Skeletal muscle tissue (tissue), 4 donors: ENCODE results near the gene LPAR3. TPM values are rescaled to one million over a fixed set of nuclear protein-coding genes. Genes with fewer than 3 reads are reported as not detected.

Experiments used
- H3K27ac ChIP-seq: one replicate; pipeline ENCODE4 v1.7.0; 2013; ENCODE audit warnings: mild to moderate bottlenecking, low read depth, low read length, inconsistent platforms
- H3K27me3 ChIP-seq, 3 donors: one replicate each; pipeline ENCODE4 v1.7.0; 2013; ENCODE audit warnings: low read length in 3 of 3; ENCODE audit not compliant: control insufficient read depth in 3 of 3, insufficient read depth in 3 of 3
- H3K36me3 ChIP-seq, 3 donors: one replicate each; pipeline ENCODE4 v1.7.0; 2013; ENCODE audit warnings: low read length in 3 of 3; ENCODE audit not compliant: control insufficient read depth in 3 of 3, insufficient read depth in 3 of 3
- H3K4me1 ChIP-seq, 3 donors: one replicate each; pipeline ENCODE4 v1.7.0; 2013; ENCODE audit warnings: low read length in 3 of 3, mild to moderate bottlenecking in 3 of 3; ENCODE audit not compliant: control insufficient read depth in 3 of 3, insufficient read depth in 3 of 3
- H3K4me3 ChIP-seq, 3 donors: one replicate each; pipeline ENCODE4 v1.7.0; 2013; ENCODE audit warnings: low read length in 3 of 3
- H3K9ac ChIP-seq, 3 donors: one replicate each; pipeline ENCODE4 v1.7.0; 2013; ENCODE audit warnings: low read length in 3 of 3, mild to moderate bottlenecking in 3 of 3, moderate library complexity in 2 of 3, low read depth in 1 of 3
- H3K9me3 ChIP-seq, 3 donors: one replicate each; pipeline ENCODE4 v1.7.0; 2013; ENCODE audit warnings: low read length in 3 of 3; ENCODE audit not compliant: control insufficient read depth in 3 of 3
- total RNA-seq: library from RNA; depleted of rRNA; stranded (reverse); fragments of >200 nt; gene quantifications from one replicate; pipeline ENCODE4 v1.2.3, GENCODE V29; 2014
- donor health status: Osteomylitis.

Gene LPAR3
- total RNA-seq, 1 donor from 2014 or later = under 0.01 TPM

GRCh38 chr1:84782881-84783280, 110.1 kb downstream of the LPAR3 start:
- Histone ChIP-seq H3K4me3 (no peak overlapping the region), H3K9me3 (no peaks in the 10 kb centered on the region), H3K4me1 (no peaks in the 10 kb centered on the region), H3K27me3 (peaks cover 0 to 5% (median 0%) of the 10 kb centered on the region in 3 donors), H3K36me3 (no peaks in the 10 kb centered on the region), H3K9ac (no peak overlapping the region), H3K27ac (no peak overlapping the region)

- no peak overlapping the region for H3K9ac ChIP-seq
- no peak overlapping the region for H3K4me3 ChIP-seq
- H3K9me3 ChIP-seq = no peaks in the 10 kb centered on the region
- no peaks in the 10 kb centered on the region for H3K36me3 ChIP-seq
- no peak overlapping the region for H3K27ac ChIP-seq
- peaks cover 0 to 5% (median 0%) of the 10 kb centered on the region in 3 donors for H3K27me3 ChIP-seq
- H3K4me1 ChIP-seq = no peaks in the 10 kb centered on the region
Measured at GRCh38 chr1:84781946-84782771, 110.8 kb downstream of the LPAR3 start.

- H3K9ac ChIP-seq = no peak overlapping the region
- peaks cover 0 to 5% (median 2%) of the 10 kb centered on the region in 3 donors for H3K27me3 ChIP-seq
- no peak overlapping the region for H3K4me3 ChIP-seq
- no peak overlapping the region for H3K27ac ChIP-seq
- no peaks in the 10 kb centered on the region for H3K9me3 ChIP-seq
- H3K36me3 ChIP-seq = no peaks in the 10 kb centered on the region
- no peaks in the 10 kb centered on the region for H3K4me1 ChIP-seq
Measured at GRCh38 chr1:84780000-84780716, 112.8 kb downstream of the LPAR3 start.

GRCh38 chr1:84776639-84777038, 116.4 kb downstream of the LPAR3 start:
- Histone ChIP-seq H3K9ac (no peak overlapping the region), H3K9me3 (no peaks in the 10 kb centered on the region), H3K4me3 (no peak overlapping the region), H3K36me3 (no peaks in the 10 kb centered on the region), H3K27me3 (peaks cover 0 to 6% (median 5%) of the 10 kb centered on the region in 3 donors), H3K27ac (no peak overlapping the region), H3K4me1 (no peaks in the 10 kb centered on the region)

- Histone ChIP-seq H3K27me3 (peaks cover 0 to 6% (median 5%) of the 10 kb centered on the region in 3 donors), H3K4me1 (no peaks in the 10 kb centered on the region), H3K9ac (no peak overlapping the region), H3K9me3 (no peaks in the 10 kb centered on the region), H3K36me3 (no peaks in the 10 kb centered on the region), H3K27ac (no peak overlapping the region), H3K4me3 (no peak overlapping the region)
Measured at GRCh38 chr1:84775535-84775920, 117.5 kb downstream of the LPAR3 start.

- H3K27ac ChIP-seq = no peak overlapping the region
- H3K27me3 ChIP-seq = peaks cover 0 to 6% (median 5%) of the 10 kb centered on the region in 3 donors
- no peaks in the 10 kb centered on the region for H3K36me3 ChIP-seq
- H3K4me1 ChIP-seq = no peaks in the 10 kb centered on the region
- no peaks in the 10 kb centered on the region for H3K9me3 ChIP-seq
- no peak overlapping the region for H3K4me3 ChIP-seq
- H3K9ac ChIP-seq = no peak overlapping the region
Measured at GRCh38 chr1:84774669-84775534, 118.1 kb downstream of the LPAR3 start.

GRCh38 chr1:84773933-84774497, 119.0 kb downstream of the LPAR3 start:
- Histone ChIP-seq H3K4me1 (no peaks in the 10 kb centered on the region), H3K4me3 (no peak overlapping the region)

GRCh38 chr1:84773195-84773594, 119.8 kb downstream of the LPAR3 start:
- Histone ChIP-seq H3K9ac (no peak overlapping the region), H3K4me1 (no peaks in the 10 kb centered on the region), H3K27me3 (peaks cover 0 to 6% (median 0%) of the 10 kb centered on the region in 3 donors)

More at GRCh38 chr1:84773933-84774497, 119.0 kb downstream of the LPAR3 start:
- Histone ChIP-seq H3K27ac (no peak overlapping the region), H3K36me3 (no peaks in the 10 kb centered on the region), H3K9ac (no peak overlapping the region), H3K27me3 (peaks cover 0 to 6% (median under 1%) of the 10 kb centered on the region in 3 donors), H3K9me3 (no peaks in the 10 kb centered on the region)

GRCh38 chr1:84772428-84772943, 120.5 kb downstream of the LPAR3 start:
- Histone ChIP-seq H3K27ac (no peak overlapping the region), H3K4me1 (no peaks in the 10 kb centered on the region), H3K9ac (no peak overlapping the region), H3K36me3 (no peaks in the 10 kb centered on the region), H3K9me3 (no peaks in the 10 kb centered on the region), H3K4me3 (no peak overlapping the region), H3K27me3 (peaks cover 0 to 6% (median 0%) of the 10 kb centered on the region in 3 donors)

More at GRCh38 chr1:84773195-84773594, 119.8 kb downstream of the LPAR3 start:
- Histone ChIP-seq H3K36me3 (no peaks in the 10 kb centered on the region), H3K4me3 (no peak overlapping the region), H3K9me3 (no peaks in the 10 kb centered on the region), H3K27ac (no peak overlapping the region)
